Measurements from ENCODE around the gene ICAM2. TPM values are rescaled to one million over a fixed set of nuclear protein-coding genes. Genes with fewer than 3 reads are reported as not detected.

Gene ICAM2
- total RNA-seq, 1 donor from 2014 or later: 212 TPM

DNA sequence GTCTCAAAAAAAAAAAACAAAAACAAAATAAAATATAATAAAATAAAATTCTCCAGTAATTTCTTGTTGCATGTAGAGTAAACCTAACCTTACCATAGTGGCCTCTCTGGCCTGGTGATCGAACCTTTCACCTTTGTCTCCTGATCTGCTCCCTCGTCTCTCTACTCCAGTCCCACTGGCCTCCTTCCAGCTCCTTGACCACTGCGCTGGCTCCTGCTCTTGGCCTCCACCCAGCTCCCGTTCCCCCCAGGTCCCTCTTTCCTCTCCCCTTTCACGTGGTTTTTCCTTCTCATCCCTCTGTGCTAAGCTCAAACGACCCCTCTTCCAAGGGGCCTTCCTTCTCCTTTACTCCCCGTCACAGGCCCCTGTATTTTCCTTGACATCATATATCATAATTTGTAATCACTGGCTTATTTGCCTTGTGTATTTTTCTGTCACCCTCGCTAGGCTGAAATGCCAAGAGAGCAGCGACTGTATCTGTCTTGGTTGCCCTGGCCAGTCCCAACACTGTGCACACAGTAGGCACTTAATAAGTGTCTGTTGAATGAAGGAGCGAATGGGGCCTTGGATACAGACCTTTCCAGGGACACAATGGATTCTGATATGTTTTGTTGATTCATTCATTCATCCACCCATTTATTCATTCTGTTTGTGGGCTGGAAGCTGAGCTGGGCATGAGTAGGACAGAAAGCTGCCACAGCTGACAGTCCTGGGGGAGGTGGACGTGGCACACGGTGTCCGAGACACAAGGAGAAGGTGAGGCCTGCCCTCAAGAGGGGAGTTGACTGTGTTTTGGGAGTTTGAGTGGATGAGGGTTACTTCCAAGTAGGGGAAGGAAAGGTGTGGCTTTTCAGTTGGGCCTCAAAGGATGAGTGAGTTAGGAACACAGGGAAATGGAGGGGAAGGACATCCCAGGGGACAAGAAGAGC is 41.9 kb downstream of the ICAM2 start:
- Histone ChIP-seq H3K4me3 (no peak overlapping the region), H3K27ac (no peak overlapping the region), H3K27me3 (no peaks in the 10 kb centered on the region), H3K4me1 (peaks cover 4 to 7% of the 10 kb centered on the region in 2 donors), H3K36me3 (no peaks in the 10 kb centered on the region), H3K9me3 (peaks cover 0 to 5% of the 10 kb centered on the region in 2 donors)
- intact Hi-C loops (cut with DNase I): no loop called here
- TF ChIP-seq CTCF (IDR thresholded peaks at IDR 0.05): no peak
- no peak for DNase-seq (ENCODE audit: low spot score in 2 of 2)

DNA sequence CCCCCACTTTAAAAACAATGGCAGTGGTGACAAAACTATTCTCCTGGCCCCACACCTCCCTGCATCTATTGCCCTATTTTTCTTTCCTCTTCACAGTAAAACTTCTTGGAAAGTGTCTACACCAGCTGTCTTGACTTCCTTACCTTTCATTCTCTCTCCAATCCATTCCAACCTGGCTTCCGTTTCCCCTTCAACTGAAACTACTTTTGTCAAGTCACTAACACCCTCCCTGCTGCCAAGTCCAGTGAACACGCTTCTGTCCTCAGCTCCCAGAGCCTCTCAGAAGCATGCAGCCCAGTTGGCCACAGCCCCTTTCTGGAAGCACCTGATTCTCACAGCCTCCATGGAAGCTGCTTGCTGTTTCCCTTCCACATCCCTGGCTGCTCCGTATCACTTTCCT is 43.7 kb downstream of the ICAM2 start:
- peaks cover 0 to under 1% of the 10 kb centered on the region in 2 donors for H3K9me3 ChIP-seq
- H3K27ac ChIP-seq: no peak overlapping the region
- no peak overlapping the region for H3K4me3 ChIP-seq
- H3K27me3 ChIP-seq: no peaks in the 10 kb centered on the region
- no peaks in the 10 kb centered on the region for H3K36me3 ChIP-seq
- no peaks in the 10 kb centered on the region for H3K4me1 ChIP-seq
- DNase-seq (ENCODE audit: low spot score in 2 of 2): no peak
- intact Hi-C loops (cut with DNase I): no loop called here
- no peak for TF ChIP-seq CTCF (IDR thresholded peaks at IDR 0.05)

DNA sequence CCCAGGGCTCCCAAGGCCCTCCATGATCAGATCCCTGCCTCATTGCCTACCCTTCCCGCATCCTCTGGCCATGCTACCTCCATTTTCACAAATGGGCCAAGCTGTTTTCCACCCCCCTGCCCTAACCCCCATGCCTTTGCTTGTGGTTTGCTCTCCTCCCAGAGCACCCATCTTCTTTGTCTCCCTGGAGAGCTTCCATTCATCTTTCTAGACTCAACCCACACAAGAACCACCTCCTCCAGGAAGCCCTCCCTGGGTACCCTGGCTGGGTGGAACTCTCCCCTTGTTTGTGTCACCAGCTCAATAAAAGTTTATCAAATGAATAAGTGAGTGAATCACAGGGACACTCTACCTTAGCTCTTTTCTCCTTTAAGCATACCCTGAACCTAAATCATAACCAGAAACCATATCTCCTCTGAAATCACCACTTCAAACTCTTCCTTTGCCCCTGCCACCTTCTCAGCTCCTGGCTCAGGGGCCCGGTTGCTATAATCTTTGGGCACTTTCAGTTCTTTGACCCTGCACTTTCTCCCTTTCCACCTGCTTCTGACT is 44.8 kb downstream of the ICAM2 start:
- Histone ChIP-seq H3K4me3 (no peak overlapping the region), H3K27me3 (no peaks in the 10 kb centered on the region), H3K9me3 (no peaks in the 10 kb centered on the region), H3K27ac (no peak overlapping the region), H3K36me3 (no peaks in the 10 kb centered on the region), H3K4me1 (no peaks in the 10 kb centered on the region)
- intact Hi-C loops (cut with DNase I): no loop called here
- TF ChIP-seq CTCF (IDR thresholded peaks at IDR 0.05): no peak
- DNase-seq (ENCODE audit: low spot score in 2 of 2): no peak

- H3K4me3 ChIP-seq: no peak overlapping the region
- H3K27me3 ChIP-seq: no peaks in the 10 kb centered on the region
- H3K36me3 ChIP-seq: no peaks in the 10 kb centered on the region
- no peak for TF ChIP-seq CTCF (IDR thresholded peaks at IDR 0.05)
- intact Hi-C loops (cut with DNase I): no loop called here
- H3K9me3 ChIP-seq: no peaks in the 10 kb centered on the region
- no peaks in the 10 kb centered on the region for H3K4me1 ChIP-seq
- H3K27ac ChIP-seq: no peak overlapping the region
- DNase-seq (ENCODE audit: low spot score in 2 of 2): no peak
Measured at GRCh38 chr17:63974594-63975192, 45.7 kb downstream of the ICAM2 start.

GRCh38 chr17:63973930-63974593 is 46.4 kb downstream of the ICAM2 start:
- Histone ChIP-seq H3K4me1 (no peaks in the 10 kb centered on the region), H3K36me3 (no peaks in the 10 kb centered on the region), H3K27me3 (no peaks in the 10 kb centered on the region), H3K4me3 (no peak overlapping the region), H3K27ac (no peak overlapping the region), H3K9me3 (no peaks in the 10 kb centered on the region)
- DNase-seq (ENCODE audit: low spot score in 2 of 2): no peak
- intact Hi-C loops (cut with DNase I): no loop called here
- TF ChIP-seq CTCF (IDR thresholded peaks at IDR 0.05): no peak
